ENCODE data around the gene DYNC1I1. TPM values are rescaled to one million over a fixed set of nuclear protein-coding genes. Genes with fewer than 3 reads are reported as not detected.

The DYNC1I1 gene
- polyA plus RNA-seq, 1 donor from 2014 or later = 28.9 TPM

DNA sequence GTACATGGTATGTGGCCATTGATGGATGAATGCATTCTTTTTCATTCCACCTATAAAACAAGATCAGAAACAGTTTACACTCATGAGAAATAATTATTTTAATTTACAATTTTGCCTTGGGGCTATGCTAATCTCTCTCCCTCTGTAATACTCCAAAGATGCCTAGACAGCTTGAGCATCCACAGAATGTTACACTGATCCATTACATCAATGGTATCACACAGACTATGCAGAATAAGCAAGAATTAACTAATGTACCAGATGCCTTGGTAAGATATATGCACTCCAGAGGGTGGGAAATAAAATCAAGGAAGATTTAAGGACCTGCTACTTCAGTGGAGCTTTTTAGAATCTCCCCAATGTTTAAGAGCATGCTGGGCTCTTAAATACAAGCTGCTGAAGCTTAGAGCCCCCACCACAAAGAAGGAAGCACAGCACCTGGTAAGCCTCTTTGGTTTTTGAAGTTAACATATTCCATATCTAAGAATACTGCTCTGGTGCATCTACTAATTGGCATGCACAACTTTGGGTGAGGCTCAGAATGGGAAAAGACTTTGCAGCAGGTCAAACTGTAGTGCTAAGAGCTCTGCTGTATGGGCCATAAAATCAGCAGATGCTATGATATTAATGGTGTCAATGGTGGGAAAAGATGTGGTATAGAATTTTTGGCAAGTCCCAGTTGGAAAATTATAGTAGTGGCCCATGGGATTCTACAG is 329.9 kb downstream of the DYNC1I1 start:
- H3K4me3 ChIP-seq (ENCODE audit: low read length) = no peak overlapping the region
- no peaks in the 10 kb centered on the region for H3K36me3 ChIP-seq (ENCODE audit: insufficient read depth, low read length)
- H3K79me2 ChIP-seq (replicated peaks; ENCODE audit: insufficient read depth, low read length) = no peaks in the 10 kb centered on the region
- peaks cover 5% of the 10 kb centered on the region for H3K9me3 ChIP-seq (ENCODE audit: low read length)
- no peaks in the 10 kb centered on the region for H3K9me2 ChIP-seq (ENCODE audit: insufficient read depth, low read length)
- TF ChIP-seq, protein P1, sequence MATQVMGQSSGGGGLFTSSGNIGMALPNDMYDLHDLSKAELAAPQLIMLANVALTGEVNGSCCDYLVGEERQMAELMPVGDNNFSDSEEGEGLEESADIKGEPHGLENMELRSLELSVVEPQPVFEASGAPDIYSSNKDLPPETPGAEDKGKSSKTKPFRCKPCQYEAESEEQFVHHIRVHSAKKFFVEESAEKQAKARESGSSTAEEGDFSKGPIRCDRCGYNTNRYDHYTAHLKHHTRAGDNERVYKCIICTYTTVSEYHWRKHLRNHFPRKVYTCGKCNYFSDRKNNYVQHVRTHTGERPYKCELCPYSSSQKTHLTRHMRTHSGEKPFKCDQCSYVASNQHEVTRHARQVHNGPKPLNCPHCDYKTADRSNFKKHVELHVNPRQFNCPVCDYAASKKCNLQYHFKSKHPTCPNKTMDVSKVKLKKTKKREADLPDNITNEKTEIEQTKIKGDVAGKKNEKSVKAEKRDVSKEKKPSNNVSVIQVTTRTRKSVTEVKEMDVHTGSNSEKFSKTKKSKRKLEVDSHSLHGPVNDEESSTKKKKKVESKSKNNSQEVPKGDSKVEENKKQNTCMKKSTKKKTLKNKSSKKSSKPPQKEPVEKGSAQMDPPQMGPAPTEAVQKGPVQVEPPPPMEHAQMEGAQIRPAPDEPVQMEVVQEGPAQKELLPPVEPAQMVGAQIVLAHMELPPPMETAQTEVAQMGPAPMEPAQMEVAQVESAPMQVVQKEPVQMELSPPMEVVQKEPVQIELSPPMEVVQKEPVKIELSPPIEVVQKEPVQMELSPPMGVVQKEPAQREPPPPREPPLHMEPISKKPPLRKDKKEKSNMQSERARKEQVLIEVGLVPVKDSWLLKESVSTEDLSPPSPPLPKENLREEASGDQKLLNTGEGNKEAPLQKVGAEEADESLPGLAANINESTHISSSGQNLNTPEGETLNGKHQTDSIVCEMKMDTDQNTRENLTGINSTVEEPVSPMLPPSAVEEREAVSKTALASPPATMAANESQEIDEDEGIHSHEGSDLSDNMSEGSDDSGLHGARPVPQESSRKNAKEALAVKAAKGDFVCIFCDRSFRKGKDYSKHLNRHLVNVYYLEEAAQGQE (IDR thresholded peaks at IDR 0.05; ENCODE audit: borderline replicate concordance) = no peak
- TF ChIP-seq SMC3 (conservative IDR thresholded peaks at IDR 0.05; ENCODE audit: poor library complexity) (no peak), POLR2AphosphoS5 (IDR thresholded peaks at IDR 0.05) (no peak), EP300 (conservative IDR thresholded peaks at IDR 0.05; ENCODE audit: poor library complexity, severe bottlenecking) (no peak), CTCF (IDR thresholded peaks at IDR 0.05; ENCODE audit: poor library complexity, severe bottlenecking) (no peak)
- H2AFZ ChIP-seq (ENCODE audit: low read depth, low read length) = no peak overlapping the region
- H3K27ac ChIP-seq (ENCODE audit: low read length) = no peak overlapping the region
- no peaks in the 10 kb centered on the region for H3F3A ChIP-seq (ENCODE audit: insufficient read depth, low read length, poor library complexity, severe bottlenecking)
- H3K9ac ChIP-seq (ENCODE audit: low read length) = no peak overlapping the region
- H4K20me1 ChIP-seq (ENCODE audit: insufficient read depth) = no peaks in the 10 kb centered on the region
- no peak overlapping the region for H3K4me2 ChIP-seq (ENCODE audit: low read length)
- H3K27me3 ChIP-seq (ENCODE audit: insufficient read depth, low read depth, low read length) = no peaks in the 10 kb centered on the region

GRCh38 chr7:96104984-96105383 is 332.6 kb downstream of the DYNC1I1 start:
- TF ChIP-seq MXI1 (conservative IDR thresholded peaks at IDR 0.05; ENCODE audit: poor library complexity, severe bottlenecking) = no peak
- TF ChIP-seq TAF1 (IDR thresholded peaks at IDR 0.05; ENCODE audit: low read depth) = no peak
- TF ChIP-seq CTCF (IDR thresholded peaks at IDR 0.05; ENCODE audit: poor library complexity, severe bottlenecking) = no peak
- no peak for TF ChIP-seq POLR2AphosphoS5 (IDR thresholded peaks at IDR 0.05)
- TF ChIP-seq EP300 (conservative IDR thresholded peaks at IDR 0.05; ENCODE audit: poor library complexity, severe bottlenecking) = no peak

More at GRCh38 chr7:96104984-96105383, 332.6 kb downstream of the DYNC1I1 start:
- Histone ChIP-seq H3K79me2 (replicated peaks; ENCODE audit: insufficient read depth, low read length) (no peaks in the 10 kb centered on the region), H3K9me3 (ENCODE audit: low read length) (no peaks in the 10 kb centered on the region), H3K4me3 (ENCODE audit: low read length) (no peak overlapping the region), H3K27me3 (ENCODE audit: insufficient read depth, low read depth, low read length) (no peaks in the 10 kb centered on the region), H3F3A (ENCODE audit: insufficient read depth, low read length, poor library complexity, severe bottlenecking) (no peaks in the 10 kb centered on the region), H3K36me3 (ENCODE audit: insufficient read depth, low read length) (no peaks in the 10 kb centered on the region), H3K27ac (ENCODE audit: low read length) (no peak overlapping the region), H3K9me2 (ENCODE audit: insufficient read depth, low read length) (no peaks in the 10 kb centered on the region), H4K20me1 (ENCODE audit: insufficient read depth) (no peaks in the 10 kb centered on the region), H3K4me2 (ENCODE audit: low read length) (no peak overlapping the region), H3K9ac (ENCODE audit: low read length) (no peak overlapping the region), H2AFZ (ENCODE audit: low read depth, low read length) (no peak overlapping the region)

Measured in neural cell (in vitro differentiated cells).